HG03064 (cell line): ENCODE data around the gene JPT1.
A peak's percentile ranks its signal among the peaks of the same experiment; 100 is the strongest.

Experiments used
- ATAC-seq: cut with Tn5 transposase; IDR thresholded peaks from one replicate; pipeline ENCODE4 v1.9.1; 2021; ENCODE audit warnings: low read depth; ENCODE audit not compliant: unreplicated experiment

The JPT1 gene

DNA sequence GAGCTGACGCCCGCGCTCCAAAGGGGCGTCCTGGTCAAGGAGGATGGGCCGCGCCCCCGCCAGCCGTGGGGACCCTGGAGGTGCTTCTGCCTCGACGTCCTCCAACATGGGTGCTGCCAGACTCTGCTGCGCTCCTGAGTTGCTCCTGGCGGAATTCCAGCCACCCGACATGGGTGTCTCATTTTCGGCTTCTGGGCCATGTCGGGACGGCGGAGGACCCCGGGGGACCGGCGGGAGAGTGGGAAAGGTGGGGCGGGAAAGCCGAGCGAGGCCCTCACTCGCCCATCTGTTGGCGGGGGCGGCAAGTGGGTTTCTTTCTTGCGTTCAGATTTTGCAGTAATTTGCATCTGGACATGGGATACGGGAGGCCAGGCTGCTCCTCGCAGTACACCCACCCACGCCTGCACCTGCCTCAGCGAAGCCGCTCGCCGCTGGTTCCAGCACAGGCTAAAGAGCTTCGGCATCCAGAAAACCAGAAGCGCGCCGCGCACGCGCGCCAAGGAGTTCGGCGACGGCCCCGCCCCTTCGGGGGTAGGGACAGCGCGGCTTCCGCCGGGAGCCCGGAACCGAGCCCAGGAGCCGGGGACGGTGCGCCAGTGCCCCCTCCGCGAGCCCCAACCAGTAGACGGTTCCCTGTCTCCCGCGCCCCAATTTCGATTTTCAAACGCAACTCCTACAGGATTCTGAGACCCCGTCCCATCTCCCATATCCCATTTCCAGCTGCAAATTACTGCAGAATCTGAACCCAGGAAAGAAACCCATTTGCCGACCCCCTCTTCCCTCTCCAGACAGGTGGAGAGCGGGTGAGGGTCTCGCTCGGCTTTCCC is 44.7 kb downstream of the JPT1 start, which contains the start of gene ARMC7:
Gene ARMC7, plus strand, starts transcription at position 563 of the 827 bp plus-strand sequence. CDS start 320 bp downstream, outside the sequence.
- ATAC-seq: peak; percentile 61

GRCh38 chr17:75109046-75109406 is 45.3 kb downstream of the JPT1 start:
- no peak for ATAC-seq

DNA sequence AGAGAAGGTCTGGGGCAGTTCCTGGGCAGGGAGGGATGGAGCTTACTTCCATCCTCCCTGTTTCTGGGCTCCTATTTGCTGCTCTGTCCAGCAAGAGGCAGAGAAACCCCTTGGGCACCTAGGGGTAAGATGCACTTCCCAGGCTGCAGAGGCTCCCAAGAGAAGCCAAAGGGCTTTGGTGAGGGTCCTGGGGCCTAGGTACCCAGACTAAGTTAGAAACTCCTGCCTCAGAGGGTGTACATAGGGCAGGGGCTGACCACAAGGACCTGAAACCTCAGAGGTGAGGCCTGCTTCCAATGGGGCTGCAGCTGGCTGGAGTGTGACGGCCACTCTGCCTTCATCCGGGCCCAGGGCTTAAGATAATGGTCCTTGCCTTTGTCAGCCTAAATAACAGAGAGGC is 46.1 kb downstream of the JPT1 start:
- ATAC-seq: no peak

DNA sequence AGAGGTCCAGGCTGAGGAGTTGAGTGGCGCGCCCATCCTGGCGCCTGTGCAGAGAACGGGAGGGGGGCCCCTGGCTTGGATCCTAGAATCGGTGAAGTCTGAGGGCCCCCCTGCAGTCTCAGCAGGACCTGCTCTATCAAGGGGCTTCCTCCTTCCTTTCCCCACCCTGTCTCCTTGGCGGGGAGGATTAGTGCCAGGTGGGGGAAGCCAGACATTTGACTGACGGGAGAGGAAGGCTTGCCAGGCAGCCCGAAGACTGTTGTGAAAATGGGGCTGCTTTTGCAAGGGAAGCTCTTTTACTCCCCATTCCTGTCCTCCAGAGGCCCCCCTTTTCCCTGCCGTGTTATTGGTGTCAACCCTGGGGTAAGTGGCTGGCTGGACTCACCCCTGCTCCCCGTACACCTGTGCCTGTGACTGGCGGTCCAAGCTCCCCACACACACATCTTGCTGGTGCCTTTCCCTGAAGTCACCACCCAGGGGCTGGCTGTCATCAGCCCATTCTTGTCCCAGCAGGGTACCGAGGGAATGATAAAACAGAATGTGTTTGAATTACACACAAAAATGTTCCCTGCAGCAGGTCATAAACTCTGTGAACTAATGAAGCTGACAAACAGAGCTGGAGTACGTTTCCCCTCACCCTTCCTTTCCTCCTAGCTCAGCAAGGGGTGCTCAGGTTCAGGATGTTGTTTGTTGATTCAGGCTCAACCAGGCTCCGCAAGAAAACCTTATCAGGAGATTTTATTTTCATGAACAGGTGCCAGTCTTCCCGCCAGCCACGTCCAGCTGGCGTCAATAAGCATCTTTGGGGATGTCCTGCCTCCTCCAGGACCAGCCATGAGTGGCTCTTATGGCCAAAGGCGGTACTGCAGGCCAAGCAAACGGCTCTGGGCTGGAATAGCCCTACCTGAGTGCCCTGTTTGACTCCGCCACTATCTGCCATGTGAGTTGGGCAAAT is 48.9 kb downstream of the JPT1 start:
- ATAC-seq: no peak

DNA sequence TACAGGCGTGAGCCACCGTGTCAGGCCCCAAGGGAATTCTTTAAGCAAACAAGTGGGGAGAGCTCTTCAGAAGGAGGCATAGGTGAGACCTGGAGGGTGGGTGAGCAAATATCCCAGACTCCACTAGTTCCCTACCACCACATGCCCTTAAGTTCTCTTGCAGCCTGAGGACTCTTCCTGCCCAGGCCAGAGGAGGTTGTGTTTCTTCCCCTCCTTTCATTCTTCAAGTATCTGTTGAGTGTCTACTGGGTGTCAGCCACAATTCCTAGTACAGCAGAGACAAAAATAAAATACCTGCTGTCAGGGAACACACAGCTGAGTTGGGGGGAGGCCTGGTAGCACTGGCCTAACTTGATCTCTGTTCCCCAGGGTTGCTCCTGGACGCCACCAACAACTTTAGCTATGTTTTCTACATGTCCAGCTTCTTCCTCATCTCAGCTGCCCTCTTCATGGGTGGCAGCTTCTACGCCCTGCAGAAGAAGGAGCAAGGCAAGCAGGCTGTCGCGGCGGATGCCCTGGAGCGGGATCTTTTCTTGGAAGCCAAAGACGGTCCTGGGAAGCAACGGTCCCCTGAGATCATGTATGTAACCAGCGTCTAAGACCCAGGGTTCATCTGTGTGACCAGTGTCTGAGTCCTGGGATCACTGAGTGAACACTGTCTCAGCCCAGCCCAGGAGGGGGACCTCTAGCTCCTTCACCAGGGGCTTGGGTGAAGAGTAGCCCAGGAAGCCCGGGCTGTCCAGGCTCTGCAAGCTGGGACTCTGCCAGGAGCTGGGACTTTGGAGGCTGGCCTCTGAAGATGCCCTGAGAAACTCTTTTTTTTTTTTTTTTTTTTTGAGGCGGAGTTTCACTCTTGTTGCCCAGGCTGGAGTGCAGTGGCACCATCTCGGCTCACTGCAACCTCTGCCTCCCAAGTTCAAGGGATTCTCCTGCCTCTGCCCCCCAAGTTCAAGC is 50.4 kb downstream of the JPT1 start:
- ATAC-seq: no peak

- no peak for ATAC-seq
Observed at GRCh38 chr17:75102385-75102821, 51.9 kb downstream of the JPT1 start.

DNA sequence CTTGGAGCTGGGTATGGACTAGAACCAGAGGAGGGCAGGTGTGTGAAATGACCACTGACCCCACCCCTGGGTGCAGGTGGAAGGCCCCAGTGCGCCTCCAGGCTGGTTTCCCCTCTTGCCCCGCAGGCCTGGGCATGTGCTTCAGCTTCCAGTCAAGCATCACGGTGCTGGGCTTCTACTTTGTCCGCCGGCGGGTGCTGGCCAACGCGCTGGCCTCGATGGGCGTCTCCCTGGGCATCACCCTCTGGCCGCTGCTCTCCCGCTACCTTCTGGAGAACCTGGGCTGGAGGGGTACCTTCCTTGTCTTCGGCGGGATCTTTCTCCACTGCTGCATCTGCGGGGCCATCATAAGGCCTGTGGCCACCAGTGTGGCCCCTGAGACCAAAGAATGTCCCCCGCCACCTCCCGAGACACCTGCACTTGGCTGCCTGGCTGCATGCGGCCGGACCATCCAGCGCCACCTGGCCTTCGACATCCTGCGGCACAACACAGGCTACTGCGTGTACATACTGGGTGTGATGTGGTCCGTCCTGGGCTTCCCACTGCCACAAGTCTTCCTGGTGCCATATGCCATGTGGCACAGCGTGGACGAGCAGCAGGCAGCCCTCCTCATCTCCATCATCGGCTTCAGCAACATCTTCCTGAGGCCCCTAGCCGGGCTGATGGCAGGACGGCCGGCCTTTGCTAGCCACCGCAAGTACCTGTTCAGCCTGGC is 54.3 kb downstream of the JPT1 start:
- no peak for ATAC-seq

GRCh38 chr17:75098861-75099260 is 55.5 kb downstream of the JPT1 start:
- ATAC-seq: no peak

- ATAC-seq: no peak
Observed at GRCh38 chr17:75097865-75098264, 56.4 kb downstream of the JPT1 start.

DNA sequence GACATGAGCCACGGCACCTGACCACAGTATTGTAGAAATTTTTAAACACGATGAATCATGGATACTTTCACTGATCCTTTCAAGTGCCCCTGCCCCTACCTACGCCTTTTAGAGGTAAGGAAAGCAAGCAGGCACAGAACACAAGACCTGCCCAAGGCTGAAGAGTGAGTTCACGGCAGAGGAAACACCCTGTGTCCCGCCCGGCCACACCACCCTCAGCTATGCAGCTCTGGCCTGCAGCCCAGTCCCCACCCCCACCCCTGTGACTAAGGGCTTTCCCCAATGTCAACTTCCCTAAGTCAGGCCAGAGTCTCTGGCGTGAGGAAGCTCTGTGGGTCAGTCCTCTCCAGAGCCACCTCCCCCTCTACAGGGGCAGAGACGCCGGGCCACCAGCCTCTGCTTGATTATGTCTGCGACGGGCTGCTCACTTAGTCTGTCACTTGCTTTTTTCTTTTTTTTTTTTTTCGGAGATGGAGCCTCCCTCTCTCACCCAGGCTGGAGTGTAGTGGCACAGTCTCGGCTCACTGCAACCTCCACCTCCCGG is 58.2 kb downstream of the JPT1 start:
- ATAC-seq: no peak

DNA sequence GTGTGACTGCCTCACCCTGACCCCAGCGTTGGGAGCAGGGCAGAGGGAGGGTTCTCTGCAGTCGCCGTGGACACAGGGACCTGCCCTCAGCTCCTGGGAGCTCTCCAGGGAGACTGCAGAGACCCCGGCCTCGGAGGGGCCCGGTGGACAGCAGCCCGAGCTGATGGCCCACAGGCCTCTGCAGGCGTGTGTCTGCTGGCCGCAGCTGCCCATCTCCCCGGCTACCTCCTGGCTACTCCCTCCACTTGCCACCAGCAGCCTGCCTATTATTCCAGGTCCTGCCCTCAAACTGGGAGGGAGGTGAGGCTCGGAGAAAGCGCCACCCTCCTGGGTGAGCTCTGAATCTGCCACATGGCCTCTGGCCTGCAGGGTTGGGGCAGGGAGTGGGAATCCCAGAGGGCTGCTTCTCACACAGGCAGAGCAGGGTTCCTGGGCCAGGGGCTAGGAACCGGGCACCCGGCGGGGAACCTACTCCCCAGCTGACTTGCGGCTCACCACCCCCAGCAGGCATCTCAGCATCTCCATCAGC is 59.4 kb downstream of the JPT1 start:
- ATAC-seq: no peak

GRCh38 chr17:75093548-75094158 is 60.7 kb downstream of the JPT1 start:
- ATAC-seq: no peak

GRCh38 chr17:75091855-75092327 is 62.4 kb downstream of the JPT1 start:
- no peak for ATAC-seq

- ATAC-seq: no peak
Observed at GRCh38 chr17:75090871-75091854, 63.1 kb downstream of the JPT1 start.

DNA sequence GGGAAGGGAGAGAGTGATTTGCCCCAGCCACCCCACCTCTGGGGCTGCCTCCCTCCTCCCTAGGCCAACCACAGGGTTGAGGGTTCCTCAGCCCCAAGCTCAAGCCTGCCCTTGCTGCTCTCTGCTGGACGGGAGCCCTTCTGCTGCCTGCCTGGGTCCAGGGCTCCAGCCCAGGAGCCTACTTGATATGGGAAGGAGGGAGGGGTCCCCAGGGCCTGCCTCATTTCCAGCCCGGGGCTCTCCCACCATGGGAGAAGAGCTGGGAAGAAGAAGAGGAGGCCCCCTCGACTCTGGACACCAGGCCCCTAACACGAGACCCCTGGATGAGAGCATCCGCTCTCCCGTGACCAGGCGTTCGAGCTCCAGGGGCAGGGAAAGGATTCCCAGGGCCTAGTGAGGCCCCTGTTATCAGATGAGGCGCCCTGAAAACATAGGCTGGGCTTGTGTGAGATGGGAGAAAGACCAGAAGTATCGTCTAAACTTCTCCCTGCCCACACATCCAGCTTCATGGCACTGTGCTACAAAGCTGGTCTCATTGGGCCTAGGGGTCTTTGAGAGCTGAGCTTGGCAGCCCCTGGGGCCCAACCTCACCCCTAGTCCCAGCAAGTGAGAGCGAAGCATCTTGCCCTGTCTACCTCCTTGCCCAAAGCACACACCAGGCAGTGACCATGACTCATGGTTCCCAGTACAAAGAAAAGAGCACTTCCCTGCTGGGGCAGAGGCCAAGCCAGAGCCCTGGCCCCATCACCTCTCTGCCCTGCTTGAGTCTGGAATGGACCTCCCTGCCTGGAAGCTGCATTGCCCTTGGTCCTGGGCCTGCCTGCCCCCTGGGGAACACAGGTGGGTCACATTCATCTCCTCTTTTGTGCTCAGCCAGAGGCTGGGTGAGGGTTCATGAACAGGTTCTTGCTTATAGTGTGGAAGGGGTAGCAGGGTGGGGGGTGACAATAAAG is 65.6 kb downstream of the JPT1 start:
- ATAC-seq: no peak
